ENCODE measurements around the gene MAB21L2.

MAB21L2 gene

DNA sequence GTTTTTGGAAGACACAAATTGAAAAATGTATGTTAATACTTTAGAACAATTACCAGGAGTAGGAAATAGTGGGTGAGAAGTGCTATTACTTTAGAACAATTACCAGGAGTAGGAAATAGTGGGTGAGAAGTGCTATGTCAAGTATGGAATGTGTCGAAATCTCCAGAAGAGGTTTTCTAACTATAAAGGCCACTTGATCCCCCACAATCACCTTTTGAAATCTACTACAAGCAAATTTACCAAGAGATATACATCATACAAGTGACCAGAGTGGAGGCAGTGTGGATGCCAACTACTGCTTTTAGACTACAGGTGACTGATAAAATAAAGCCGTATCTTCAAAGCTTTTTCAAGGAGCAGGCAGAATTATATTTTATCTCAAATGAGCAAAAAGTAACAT, 43.1 kb downstream of the MAB21L2 start:
- no peak for DNase-seq

DNA sequence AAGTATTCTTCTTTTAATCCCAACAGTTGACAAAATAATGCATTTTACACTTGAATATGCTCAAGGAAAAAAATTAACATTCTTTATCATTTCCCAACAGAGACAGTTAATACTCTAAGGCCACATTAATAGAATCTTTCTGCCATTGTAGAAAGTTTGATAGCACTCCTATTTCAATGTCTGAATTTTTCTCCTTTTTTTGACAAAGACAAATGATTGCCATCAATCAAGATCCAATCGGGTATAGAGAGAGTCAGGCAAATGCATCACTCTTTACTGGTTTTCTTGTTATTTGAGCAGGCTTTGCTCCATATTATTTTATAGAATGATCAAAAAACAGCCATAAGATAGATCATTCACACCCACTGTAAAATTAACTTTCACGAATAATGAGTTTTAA, 46.1 kb downstream of the MAB21L2 start:
- DNase-seq: no peak

DNA sequence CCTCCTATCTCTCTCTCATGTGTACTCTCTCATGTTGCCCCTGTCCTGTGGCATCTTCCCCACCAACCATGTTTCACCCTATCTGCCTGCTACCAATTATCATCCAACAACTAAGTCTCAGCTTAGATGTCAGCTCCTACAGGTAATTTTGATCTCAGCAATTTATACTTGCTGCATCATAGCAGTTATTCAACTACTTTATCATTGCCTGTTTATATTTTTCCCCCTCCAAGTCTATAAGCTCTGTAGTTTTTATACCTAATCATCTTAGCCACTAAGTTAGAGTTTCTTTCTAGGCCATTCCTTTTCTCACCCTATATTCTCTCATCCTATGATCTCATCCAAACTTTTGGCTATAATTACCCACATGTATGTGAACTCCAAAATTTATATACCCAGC, 50.7 kb downstream of the MAB21L2 start:
- no peak for DNase-seq

Measured in inflammatory macrophage (primary cell).